ENCODE measurements around the gene ATP9A. TPM values are rescaled to one million over a fixed set of nuclear protein-coding genes. Genes with fewer than 3 reads are reported as not detected.

ATP9A gene
- total RNA-seq, 4 donors from 2014 or later, result 36.1 to 47.4 (median 38.1) TPM

- DNase-seq (ENCODE audit: low spot score in 2 of 2), result no peak
- Histone ChIP-seq H3K4me3 (no peak overlapping the region), H3K27me3 (peaks cover 0 to 53% of the 10 kb centered on the region in 2 donors), H3K9me3 (no peaks in the 10 kb centered on the region), H3K27ac (no peak overlapping the region), H3K36me3 (no peaks in the 10 kb centered on the region), H3K4me1 (peaks cover 0 to 26% (median 13%) of the 10 kb centered on the region in 4 donors)
- TF ChIP-seq POLR2A (IDR thresholded peaks at IDR 0.05) (no peak), EP300 (IDR thresholded peaks at IDR 0.05) (no peak)
- TF ChIP-seq, protein P1, sequence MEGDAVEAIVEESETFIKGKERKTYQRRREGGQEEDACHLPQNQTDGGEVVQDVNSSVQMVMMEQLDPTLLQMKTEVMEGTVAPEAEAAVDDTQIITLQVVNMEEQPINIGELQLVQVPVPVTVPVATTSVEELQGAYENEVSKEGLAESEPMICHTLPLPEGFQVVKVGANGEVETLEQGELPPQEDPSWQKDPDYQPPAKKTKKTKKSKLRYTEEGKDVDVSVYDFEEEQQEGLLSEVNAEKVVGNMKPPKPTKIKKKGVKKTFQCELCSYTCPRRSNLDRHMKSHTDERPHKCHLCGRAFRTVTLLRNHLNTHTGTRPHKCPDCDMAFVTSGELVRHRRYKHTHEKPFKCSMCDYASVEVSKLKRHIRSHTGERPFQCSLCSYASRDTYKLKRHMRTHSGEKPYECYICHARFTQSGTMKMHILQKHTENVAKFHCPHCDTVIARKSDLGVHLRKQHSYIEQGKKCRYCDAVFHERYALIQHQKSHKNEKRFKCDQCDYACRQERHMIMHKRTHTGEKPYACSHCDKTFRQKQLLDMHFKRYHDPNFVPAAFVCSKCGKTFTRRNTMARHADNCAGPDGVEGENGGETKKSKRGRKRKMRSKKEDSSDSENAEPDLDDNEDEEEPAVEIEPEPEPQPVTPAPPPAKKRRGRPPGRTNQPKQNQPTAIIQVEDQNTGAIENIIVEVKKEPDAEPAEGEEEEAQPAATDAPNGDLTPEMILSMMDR (IDR thresholded peaks at IDR 0.05), result no peak
- 76 to 77% methylated on average over 4 of the region's 4 CpGs for WGBS, 2 donors
Observed at GRCh38 chr20:51803148-51803854, 35.1 kb upstream of the ATP9A start.

- Histone ChIP-seq H3K4me1 (peaks cover 0 to 26% (median 13%) of the 10 kb centered on the region in 4 donors), H3K36me3 (no peaks in the 10 kb centered on the region), H3K4me3 (peak within 1 kb of the TSS; percentile 8 to 46 (median 25)), H3K9me3 (no peaks in the 10 kb centered on the region), H3K27me3 (peaks cover 0 to 54% of the 10 kb centered on the region in 2 donors), H3K27ac (no peak within 1 kb of the TSS)
- TF ChIP-seq, protein P1 (IDR thresholded peaks at IDR 0.05), result no peak
- TF ChIP-seq POLR2A (IDR thresholded peaks at IDR 0.05) (no peak), EP300 (IDR thresholded peaks at IDR 0.05) (no peak)
- WGBS, 2 donors, result 24 to 44% methylated on average over 23 to 39 of the region's 44 CpGs
- DNase-seq (ENCODE audit: low spot score in 2 of 2), result no peak
Observed at GRCh38 chr20:51802170-51802751, 34.1 kb upstream of the ATP9A start, which contains the start of gene SALL4. SALL4 (minus strand) TSS chr20:51802521; CDS start chr20:51802408, 113 bp downstream.

DNA sequence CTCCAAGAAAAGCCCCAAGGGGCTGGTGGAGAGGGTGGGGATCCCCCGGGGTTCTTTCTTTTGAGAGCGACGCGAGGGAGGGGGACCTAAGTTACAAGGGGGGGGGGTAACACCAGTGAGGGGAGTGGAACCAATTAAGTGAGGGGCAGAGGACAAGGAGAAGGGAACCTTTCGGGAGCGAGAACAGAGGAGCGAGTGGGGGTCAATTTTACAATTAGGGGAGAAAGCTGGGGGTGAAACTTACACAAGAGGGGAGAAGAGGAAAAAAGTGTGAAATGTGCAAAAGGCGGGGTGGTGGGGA is 33.6 kb upstream of the ATP9A start:
- DNase-seq (ENCODE audit: low spot score in 2 of 2), result no peak
- Histone ChIP-seq H3K4me1 (peaks cover 0 to 26% (median 13%) of the 10 kb centered on the region in 4 donors), H3K27ac (no peak overlapping the region), H3K4me3 (peak overlapping the region in 1 of 4 donors; percentile 46), H3K9me3 (no peaks in the 10 kb centered on the region), H3K27me3 (peaks cover 0 to 54% of the 10 kb centered on the region in 2 donors), H3K36me3 (no peaks in the 10 kb centered on the region)
- WGBS, 2 donors, result 2 to 10% methylated on average over 8 of the region's 8 CpGs
- TF ChIP-seq EP300 (IDR thresholded peaks at IDR 0.05) (no peak), POLR2A (IDR thresholded peaks at IDR 0.05) (no peak)
- TF ChIP-seq, protein P1 (IDR thresholded peaks at IDR 0.05), result no peak

DNA sequence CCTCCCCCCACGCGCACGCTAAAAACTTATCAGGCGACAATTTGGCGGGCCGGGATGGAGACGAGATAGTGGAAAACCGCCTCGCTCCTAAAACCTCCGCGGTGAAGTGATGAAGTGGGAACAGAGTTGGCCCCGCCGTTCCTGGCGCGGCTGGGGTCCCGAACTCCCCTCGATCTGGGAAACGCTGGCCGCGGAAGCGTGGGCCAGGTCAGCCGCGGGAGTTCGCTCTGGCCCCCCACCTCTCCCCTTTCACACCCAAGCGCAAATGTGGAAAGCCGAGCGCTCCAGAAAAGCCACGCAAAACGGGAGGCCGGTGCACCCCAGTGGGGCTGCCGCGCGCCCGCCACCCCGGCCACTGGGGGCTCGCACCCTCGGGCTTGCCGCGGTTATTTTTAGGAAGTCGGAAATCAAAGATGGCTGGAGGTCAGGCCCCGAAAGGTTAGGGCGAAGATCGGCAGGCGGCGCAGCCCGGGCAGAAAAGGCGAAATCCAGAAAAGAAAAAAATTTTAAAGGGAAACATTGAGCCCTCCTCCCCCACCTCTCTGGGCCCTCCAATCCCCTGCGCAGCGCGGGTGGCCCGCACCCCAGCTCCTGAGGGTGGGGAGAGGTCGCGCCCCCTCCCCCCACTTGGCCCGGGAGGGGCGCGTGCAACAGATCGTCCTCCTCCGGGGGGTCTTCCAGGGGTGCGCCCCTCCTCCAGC is 33.1 kb upstream of the ATP9A start:
- Histone ChIP-seq H3K4me1 (peaks cover 0 to 26% (median 13%) of the 10 kb centered on the region in 4 donors), H3K27ac (no peak overlapping the region), H3K27me3 (peaks cover 0 to 54% of the 10 kb centered on the region in 2 donors), H3K36me3 (no peaks in the 10 kb centered on the region), H3K4me3 (peak overlapping the region; percentile 8 to 46 (median 25)), H3K9me3 (no peaks in the 10 kb centered on the region)
- 1 to 2% methylated on average over 56 to 59 of the region's 59 CpGs for WGBS, 2 donors
- DNase-seq (ENCODE audit: low spot score in 2 of 2), result no peak
- no peak for TF ChIP-seq POLR2A (IDR thresholded peaks at IDR 0.05)
- TF ChIP-seq, protein P1 (IDR thresholded peaks at IDR 0.05), result no peak
- no peak for TF ChIP-seq EP300 (IDR thresholded peaks at IDR 0.05)

GRCh38 chr20:51800872-51801121 is 32.6 kb upstream of the ATP9A start:
- no peaks in the 10 kb centered on the region for H3K9me3 ChIP-seq
- WGBS, 2 donors, result 1 to 2% methylated on average over 18 of the region's 18 CpGs
- peak overlapping the region; percentile 8 to 46 (median 25) for H3K4me3 ChIP-seq
- TF ChIP-seq, protein P1 (IDR thresholded peaks at IDR 0.05), result no peak
- TF ChIP-seq EP300 (IDR thresholded peaks at IDR 0.05), result no peak
- no peak for TF ChIP-seq POLR2A (IDR thresholded peaks at IDR 0.05)
- H3K36me3 ChIP-seq, result no peaks in the 10 kb centered on the region
- H3K4me1 ChIP-seq, result peaks cover 0 to 26% (median 13%) of the 10 kb centered on the region in 4 donors
- H3K27me3 ChIP-seq, result peaks cover 0 to 54% of the 10 kb centered on the region in 2 donors
- DNase-seq (ENCODE audit: low spot score in 2 of 2), result no peak
- no peak overlapping the region for H3K27ac ChIP-seq

Data from tibial nerve (tissue), 4 donors.